ENCODE results near the gene ATP5MK.
A peak's percentile ranks its signal among the peaks of the same experiment; 100 is the strongest.

Gene ATP5MK

DNA sequence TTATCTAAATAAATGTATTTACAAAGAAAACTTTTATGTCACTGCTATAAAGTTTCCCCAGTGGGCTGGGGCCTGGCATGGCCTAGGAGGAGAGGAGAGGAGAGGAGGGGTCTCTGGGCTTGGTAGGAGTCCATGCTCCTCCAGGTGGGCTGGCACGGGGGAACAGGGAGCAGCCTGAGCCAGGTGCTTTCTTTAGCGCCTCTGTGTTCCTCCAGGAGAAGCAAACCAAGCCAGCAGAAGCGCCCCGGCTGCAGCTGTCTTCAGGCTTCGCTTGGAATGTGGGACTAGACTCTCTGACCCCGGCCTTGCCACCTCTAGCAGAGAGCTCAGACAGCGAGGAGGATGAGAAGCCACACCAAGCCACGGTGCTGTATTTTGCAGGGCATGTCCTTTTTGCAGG lies 45.3 kb upstream of the ATP5MK start:
- H3K4me3 ChIP-seq (ENCODE audit: low read depth, low read length) = no peak overlapping the region
- no peaks in the 10 kb centered on the region for H3K9me3 ChIP-seq (ENCODE audit: severe bottlenecking)
- H3K27ac ChIP-seq = no peak overlapping the region
- TF ChIP-seq, protein P1, sequence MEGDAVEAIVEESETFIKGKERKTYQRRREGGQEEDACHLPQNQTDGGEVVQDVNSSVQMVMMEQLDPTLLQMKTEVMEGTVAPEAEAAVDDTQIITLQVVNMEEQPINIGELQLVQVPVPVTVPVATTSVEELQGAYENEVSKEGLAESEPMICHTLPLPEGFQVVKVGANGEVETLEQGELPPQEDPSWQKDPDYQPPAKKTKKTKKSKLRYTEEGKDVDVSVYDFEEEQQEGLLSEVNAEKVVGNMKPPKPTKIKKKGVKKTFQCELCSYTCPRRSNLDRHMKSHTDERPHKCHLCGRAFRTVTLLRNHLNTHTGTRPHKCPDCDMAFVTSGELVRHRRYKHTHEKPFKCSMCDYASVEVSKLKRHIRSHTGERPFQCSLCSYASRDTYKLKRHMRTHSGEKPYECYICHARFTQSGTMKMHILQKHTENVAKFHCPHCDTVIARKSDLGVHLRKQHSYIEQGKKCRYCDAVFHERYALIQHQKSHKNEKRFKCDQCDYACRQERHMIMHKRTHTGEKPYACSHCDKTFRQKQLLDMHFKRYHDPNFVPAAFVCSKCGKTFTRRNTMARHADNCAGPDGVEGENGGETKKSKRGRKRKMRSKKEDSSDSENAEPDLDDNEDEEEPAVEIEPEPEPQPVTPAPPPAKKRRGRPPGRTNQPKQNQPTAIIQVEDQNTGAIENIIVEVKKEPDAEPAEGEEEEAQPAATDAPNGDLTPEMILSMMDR (IDR thresholded peaks at IDR 0.05; ENCODE audit: low read depth, low read length) = no peak
- DNase-seq = no peak
- H3K36me3 ChIP-seq = peaks cover 90% of the 10 kb centered on the region
- H3K27me3 ChIP-seq (ENCODE audit: insufficient read depth, low read depth, severe bottlenecking) = no peaks in the 10 kb centered on the region

DNA sequence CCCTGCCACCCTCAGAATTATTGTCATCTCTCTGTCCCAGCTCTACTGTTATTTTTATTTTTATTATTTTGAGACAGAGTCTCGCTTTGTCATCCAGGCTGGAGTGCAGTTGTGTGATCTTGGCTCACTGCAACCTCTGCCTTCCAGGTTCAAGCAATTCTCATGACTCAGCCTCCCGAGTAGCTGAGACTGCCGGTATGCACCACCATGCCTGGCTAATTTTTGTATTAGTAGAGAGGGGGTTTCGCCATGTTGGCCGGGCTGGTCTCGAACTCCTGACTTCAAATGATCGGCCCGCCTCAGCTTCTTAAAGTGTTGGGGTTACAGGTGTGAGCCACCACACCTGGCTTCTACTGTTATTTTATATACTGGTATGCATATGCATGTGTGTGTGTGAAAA lies 44.9 kb upstream of the ATP5MK start:
- DNase-seq = no peak
- H3K27ac ChIP-seq = no peak overlapping the region
- H3K4me3 ChIP-seq (ENCODE audit: low read depth, low read length) = no peak overlapping the region
- TF ChIP-seq, protein P1 (IDR thresholded peaks at IDR 0.05; ENCODE audit: low read depth, low read length) = no peak
- H3K36me3 ChIP-seq = peaks cover 92% of the 10 kb centered on the region
- no peaks in the 10 kb centered on the region for H3K9me3 ChIP-seq (ENCODE audit: severe bottlenecking)
- no peaks in the 10 kb centered on the region for H3K27me3 ChIP-seq (ENCODE audit: insufficient read depth, low read depth, severe bottlenecking)

DNA sequence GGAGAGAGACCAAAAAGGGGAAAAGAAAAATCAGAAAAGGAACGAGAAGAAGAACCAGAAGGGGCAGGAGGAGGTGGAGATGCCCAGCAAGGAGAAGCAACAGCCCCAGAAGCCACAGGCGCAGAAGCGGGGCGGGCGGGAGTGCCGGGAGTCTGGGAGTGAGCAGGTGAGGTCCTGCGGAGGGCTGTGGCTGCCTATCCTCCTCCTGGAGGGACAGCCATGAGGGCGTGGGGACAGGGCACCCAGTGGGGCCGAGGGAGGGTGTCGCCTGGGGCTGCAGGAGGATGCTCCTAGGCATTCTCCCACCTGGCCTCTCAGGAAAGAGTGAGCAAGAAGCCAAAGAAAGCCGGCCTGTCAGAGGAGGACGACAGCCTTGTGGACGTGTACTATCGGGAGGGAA lies 44.1 kb upstream of the ATP5MK start:
- TF ChIP-seq, protein P1 (IDR thresholded peaks at IDR 0.05; ENCODE audit: low read depth, low read length) = no peak
- Histone ChIP-seq H3K9me3 (ENCODE audit: severe bottlenecking) (no peaks in the 10 kb centered on the region), H3K27me3 (ENCODE audit: insufficient read depth, low read depth, severe bottlenecking) (no peaks in the 10 kb centered on the region), H3K36me3 (peaks cover 89% of the 10 kb centered on the region), H3K4me3 (ENCODE audit: low read depth, low read length) (no peak overlapping the region), H3K27ac (no peak overlapping the region)
- DNase-seq = no peak

DNA sequence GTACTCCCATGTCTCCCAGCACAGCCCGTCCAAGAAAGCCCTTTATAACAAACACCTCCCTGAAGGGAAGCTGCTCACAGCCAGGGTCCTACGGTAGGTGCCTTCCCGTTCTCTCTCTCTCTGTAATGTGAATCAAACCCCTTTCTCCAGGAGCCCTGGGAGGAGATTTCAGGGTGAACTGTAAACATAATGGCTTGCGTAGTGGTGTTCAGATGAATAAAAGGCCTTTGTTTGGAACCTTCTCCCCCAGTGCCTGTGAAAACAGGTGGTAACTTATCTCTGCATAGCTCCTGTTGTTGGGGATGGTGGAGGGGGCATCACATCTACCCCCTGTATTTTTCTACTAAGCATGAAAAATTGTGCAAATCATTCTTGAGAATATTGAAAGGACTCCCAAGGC lies 43.5 kb upstream of the ATP5MK start:
- no peaks in the 10 kb centered on the region for H3K9me3 ChIP-seq (ENCODE audit: severe bottlenecking)
- TF ChIP-seq, protein P1 (IDR thresholded peaks at IDR 0.05; ENCODE audit: low read depth, low read length) = no peak
- peaks cover 85% of the 10 kb centered on the region for H3K36me3 ChIP-seq
- H3K27me3 ChIP-seq (ENCODE audit: insufficient read depth, low read depth, severe bottlenecking) = no peaks in the 10 kb centered on the region
- H3K27ac ChIP-seq = no peak overlapping the region
- DNase-seq = no peak
- H3K4me3 ChIP-seq (ENCODE audit: low read depth, low read length) = no peak overlapping the region

DNA sequence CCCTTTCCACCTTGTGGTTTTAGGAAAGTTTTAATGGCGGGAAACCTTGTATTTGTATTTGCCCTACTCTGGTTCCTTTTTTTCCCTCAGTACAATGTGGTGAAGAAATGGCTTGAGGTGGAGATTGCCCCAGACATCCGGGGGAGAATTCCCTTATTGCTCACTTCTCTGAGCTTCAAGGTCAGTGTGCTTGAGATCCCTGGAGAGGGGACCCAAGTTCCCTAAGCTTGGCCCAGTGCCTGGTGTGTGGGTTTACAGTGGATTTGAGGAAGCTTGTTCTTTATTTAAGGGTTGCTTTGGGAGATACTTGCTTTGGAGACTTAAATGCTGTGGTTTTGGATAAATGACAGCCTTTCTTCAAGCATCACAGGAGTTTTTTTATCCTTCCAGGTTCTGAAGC lies 37.6 kb upstream of the ATP5MK start:
- H3K9me3 ChIP-seq (ENCODE audit: severe bottlenecking) = no peaks in the 10 kb centered on the region
- H3K36me3 ChIP-seq = peaks cover 77% of the 10 kb centered on the region
- no peak for DNase-seq
- no peaks in the 10 kb centered on the region for H3K27me3 ChIP-seq (ENCODE audit: insufficient read depth, low read depth, severe bottlenecking)
- H3K27ac ChIP-seq = no peak overlapping the region
- H3K4me3 ChIP-seq (ENCODE audit: low read depth, low read length) = no peak overlapping the region
- TF ChIP-seq, protein P1 (IDR thresholded peaks at IDR 0.05; ENCODE audit: low read depth, low read length) = no peak

DNA sequence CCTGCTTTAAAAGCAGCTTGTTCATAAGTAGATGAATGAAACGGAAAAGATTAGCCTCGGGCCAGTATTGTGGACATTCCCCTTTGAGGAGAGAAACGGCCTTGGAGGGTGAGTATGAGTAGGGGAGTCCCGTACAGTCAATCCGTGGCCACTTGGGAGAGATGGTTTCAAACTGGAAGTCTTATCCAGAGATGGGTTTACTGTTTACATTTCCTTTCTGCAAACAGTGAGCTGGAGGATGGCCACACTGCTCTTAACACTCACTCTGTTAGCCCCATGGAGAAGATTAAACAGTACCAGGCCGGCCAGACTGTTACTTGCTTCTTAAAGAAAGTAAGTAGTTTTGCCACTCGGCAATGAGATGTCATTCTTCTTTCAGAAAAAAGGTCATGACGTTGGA lies 35.6 kb upstream of the ATP5MK start:
- no peaks in the 10 kb centered on the region for H3K9me3 ChIP-seq (ENCODE audit: severe bottlenecking)
- H3K27ac ChIP-seq = peak overlapping the region; percentile 51
- no peak for DNase-seq
- TF ChIP-seq, protein P1 (IDR thresholded peaks at IDR 0.05; ENCODE audit: low read depth, low read length) = no peak
- H3K36me3 ChIP-seq = peaks cover 68% of the 10 kb centered on the region
- no peaks in the 10 kb centered on the region for H3K27me3 ChIP-seq (ENCODE audit: insufficient read depth, low read depth, severe bottlenecking)
- no peak overlapping the region for H3K4me3 ChIP-seq (ENCODE audit: low read depth, low read length)

All from WERI-Rb-1 (cell line).